COR-L47 (cell line): ENCODE results near the gene MEIOB.
"Not testable (repeated sequence)": the region's sequence is repeated elsewhere in the genome, so short reads cannot be mapped to it uniquely, and the experiment has no call there.

Experiments used
- DNase-seq: peaks from one replicate; lab custom pipeline; 2025; lab: John Stamatoyannopoulos, UW

Gene MEIOB

GRCh38 chr16:1906846-1907165 is 34.8 kb upstream of the MEIOB start:
- no peak for DNase-seq

DNA sequence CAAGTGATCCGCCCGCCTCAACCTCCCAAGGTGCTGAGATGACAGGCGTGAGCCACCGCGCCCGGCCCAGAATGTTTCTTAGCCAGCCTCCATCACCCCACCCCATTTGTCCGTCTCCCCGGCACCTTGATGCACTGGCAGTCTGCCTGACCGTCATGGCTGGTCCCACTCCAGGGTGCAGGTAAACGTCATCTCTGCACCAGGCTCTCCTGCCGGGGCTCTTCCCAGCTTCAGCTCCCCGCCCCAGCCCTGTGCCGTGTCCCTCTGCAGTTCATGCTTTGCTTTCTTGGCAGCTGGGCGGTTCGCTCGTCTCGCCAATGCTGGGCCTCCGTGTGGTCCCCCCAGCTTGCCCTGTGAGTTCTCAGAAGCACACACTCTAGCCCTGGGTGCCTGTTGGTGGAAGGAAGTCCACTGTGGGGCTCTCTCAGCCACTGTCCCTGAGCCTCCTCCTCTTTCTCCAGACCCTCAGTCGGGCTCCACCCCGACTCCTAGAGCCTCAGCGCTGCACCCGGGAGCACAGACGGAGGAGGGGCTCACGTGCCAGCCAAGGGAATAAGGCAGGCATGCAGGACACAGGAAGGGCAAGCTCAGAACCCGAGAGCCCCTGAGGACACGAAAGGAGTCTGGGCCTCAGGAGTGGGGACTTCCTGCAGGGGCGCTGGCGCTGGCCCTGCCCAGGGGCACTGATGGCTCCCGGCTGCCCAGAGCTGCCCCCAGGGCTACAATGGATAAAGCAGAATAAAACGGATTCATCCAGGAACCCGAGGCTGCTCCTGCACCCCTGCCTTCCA is 34.3 kb upstream of the MEIOB start:
- DNase-seq: peak; percentile 28

DNA sequence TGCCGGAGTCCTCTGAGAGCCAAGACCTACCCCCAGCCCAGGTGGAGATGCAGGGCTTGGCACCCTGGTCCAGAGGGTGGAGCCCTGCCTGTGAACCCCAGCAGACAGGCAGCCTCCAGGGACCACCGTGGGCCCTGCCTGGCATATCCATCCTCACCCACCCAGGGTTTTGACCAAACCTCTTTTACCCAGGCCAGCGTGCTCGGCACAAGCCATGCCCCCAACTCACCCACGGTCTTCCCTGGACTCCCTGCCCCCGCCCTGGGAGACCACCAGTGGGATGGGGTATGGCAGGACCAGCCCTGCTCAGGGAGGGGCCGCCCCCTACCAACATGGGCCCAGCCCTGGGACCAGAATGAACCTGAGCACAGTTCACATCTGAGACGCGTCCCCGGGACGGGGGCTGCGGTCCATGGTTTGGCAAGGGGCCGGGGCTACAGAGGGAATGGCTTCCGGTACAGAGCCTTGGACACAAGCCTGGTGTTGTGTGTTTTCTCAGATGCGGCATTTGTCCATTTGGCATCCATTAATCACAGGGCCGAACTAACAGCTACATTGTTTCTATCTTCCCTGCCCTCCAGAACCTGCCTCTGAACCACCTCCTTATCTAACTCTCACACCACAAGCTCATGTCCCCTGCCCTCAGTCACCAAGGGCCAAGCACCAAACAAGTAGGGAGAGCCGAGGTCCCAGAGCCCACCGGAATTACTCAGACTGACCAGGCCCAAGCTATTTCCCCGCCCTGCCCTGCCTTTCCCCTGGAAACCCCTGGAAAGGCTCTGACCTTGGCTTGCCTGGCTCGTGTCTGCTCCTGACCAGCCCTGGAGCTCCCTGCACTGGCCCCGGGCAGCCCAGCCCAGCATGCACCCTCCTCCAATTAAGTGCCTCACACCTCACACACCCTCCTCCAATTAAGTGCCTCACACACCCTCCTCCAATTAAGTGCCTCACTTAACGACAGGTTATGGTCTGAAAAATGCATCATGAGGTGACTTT is 32.2 kb upstream of the MEIOB start:
- peak; percentile 51 for DNase-seq

DNA sequence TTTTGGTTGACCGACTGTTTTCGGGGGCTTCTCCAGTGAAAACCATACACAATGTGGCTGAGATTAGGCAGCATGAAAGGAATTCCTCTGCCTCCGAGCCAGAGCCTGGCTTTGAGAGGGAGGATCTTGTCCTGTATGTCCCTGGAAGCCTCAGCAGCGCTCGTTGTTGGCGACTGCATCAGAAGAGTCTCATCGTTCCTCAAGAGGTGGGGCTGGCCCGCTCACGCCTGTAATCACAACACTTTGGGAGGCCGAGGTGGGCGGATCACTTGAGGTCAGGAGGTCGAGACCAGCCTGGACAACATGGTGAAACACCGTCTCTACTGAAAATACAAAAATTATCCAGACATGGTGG is 31.2 kb upstream of the MEIOB start:
- no peak for DNase-seq

DNA sequence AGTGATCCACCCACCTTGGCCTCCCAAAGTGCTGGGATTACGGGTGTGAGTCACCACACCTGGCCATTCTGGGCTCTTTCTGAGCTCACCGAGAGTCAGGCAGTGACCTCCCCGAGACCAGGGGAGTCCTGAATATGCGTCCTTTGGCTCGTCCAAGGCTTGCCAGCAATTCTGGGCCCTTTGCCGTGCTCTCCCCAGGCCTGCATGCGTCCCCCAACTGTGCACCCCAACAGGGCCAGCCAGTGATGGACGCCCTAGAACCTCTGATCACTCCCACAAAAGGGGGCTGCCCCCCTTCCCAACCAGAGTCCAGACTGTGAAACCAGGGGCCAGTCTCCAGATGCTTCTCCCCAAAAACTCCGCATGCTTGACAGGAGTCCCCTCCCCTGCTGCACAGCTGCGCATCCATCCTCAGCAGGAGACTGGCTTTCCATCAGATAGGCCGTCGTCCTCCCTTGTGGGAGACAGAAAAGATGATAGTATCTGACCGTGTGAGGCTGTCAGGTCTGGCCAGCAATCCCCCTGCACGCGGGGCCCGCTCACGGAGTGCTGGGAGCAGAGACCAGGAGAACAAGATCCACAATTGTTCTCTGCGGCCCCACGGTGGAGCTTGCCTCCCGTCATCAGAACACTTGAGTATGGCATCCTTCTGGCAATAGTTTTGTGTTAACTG is 30.7 kb upstream of the MEIOB start:
- no peak for DNase-seq

GRCh38 chr16:1900452-1900774 is 28.4 kb upstream of the MEIOB start:
- peak; percentile 93 for DNase-seq

- DNase-seq: peak; percentile 93
Measured at GRCh38 chr16:1899641-1900451, 27.9 kb upstream of the MEIOB start.

DNA sequence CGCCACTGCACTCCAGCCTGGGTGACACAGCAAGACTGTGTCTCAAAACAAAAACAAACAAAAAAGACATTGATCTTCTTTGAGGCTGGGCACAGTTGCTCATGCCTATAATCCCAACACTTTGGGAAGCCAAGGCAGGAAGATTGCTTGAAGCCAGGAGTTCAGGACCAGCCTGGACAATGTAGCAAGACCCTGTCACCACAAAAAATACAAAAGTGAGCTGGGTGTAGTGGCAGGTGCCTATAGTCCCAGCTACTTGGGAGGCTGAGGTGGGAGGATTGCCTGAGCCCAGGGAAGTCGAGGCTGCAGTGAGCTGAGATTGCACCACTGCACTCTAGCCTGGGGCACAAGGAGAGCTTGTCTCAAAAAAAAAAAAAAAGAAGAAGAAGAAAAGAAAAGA is 25.7 kb upstream of the MEIOB start:
- not testable (repeated sequence) for DNase-seq

DNA sequence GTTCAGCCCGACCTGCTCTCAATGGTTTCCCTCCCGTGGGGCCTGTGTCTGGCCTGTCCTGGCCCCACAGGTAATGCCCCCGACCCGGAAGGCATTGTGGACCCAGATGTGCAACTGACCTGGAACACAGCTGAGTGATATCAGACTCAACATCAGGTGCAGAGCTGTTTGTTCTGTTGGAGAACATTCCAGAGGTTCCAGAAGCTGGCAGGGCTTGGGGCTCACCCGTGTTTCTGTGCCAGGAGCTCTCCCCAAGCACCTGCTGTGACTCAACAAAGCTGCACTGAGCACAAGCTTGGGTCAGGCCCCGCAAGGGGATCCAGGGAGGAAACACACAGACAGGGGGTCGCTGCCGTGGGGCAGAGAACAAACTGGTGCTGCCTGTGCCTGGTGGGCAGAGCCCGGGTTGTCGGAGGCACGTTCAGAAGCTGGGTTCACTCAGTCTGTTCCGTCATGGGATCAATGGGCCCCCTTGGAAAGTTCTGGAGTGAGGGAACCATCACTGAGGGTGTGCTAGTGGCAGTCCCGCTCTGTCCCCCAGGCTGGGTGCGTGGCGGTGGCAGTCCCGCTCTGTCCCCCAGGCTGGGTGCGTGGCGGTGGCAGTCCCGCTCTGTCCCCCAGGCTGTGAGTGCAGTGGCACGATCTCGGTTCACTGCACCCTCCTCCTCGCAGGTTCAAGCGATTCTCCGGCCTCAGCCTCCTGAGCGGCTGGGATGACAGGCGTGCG is 24.1 kb upstream of the MEIOB start:
- no peak for DNase-seq

DNA sequence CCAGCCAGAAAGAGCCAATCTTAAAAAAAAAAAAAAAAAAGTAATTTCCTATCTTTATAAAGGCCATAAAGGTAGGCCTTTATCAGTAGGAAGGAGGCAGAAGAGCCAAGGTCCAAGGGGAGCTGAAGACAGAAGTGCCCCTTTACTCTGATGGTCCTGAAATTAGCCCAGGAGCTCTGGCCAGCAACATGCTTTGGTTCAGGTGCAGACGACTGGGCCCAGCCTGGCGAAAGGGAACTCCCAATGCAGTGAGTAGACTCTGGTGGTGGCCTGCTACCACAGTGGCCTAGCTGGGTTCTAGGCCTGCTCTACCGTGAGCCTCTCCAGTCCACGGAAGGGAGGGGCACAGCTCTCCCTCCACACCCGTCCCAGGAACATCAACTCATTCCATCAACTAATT is 23.1 kb upstream of the MEIOB start:
- DNase-seq: no peak

DNA sequence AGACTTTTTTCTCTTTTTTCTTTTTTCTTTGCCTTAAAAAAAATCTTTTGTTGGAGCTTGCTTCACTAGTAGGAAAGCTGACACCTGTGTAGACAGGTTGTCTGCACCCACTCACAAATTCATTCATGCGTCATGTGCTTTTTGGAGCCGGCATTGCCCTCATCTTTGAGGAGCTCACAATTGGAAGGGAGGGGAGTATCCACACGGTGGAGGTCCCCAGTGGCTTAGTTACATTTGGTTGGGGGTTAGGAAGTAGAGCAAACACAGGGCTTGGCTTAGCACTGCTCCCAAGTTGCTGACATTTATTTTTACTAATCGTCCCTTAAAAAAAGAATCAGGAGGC is 18.7 kb upstream of the MEIOB start:
- DNase-seq: no peak

- no peak for DNase-seq
Measured at GRCh38 chr16:1890024-1890707, 18.2 kb upstream of the MEIOB start.

DNA sequence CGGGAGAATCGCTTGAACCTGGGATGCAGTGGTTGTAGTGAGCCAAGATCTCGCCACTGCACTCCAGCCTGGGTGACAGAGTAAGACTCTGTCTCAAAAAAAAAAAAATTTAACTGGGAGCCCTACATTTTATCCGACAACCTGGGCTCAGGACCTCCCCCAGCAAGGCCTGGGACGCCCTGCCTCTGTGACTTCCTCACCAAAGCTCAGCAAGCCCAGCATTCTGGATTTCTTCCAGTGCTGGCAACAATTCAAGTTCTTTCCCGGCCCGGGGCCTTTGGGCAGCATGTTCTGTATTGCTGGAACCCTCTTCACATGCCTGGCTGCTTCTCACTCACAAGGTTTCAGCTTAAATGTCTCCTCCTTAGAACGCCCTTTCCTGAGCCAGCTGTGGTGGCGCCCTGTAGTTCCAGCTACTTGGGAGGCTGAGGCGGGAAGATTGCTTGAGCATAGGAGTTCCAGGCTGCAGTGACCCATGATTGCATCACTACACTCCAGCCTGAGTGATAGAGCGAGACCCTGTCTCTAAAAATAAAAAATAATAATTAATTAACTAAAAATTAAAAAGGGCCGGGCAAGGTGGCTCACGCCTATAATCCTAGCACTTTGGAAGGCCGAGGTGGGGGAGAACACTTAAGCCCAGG is 15.9 kb upstream of the MEIOB start:
- DNase-seq: no peak

DNA sequence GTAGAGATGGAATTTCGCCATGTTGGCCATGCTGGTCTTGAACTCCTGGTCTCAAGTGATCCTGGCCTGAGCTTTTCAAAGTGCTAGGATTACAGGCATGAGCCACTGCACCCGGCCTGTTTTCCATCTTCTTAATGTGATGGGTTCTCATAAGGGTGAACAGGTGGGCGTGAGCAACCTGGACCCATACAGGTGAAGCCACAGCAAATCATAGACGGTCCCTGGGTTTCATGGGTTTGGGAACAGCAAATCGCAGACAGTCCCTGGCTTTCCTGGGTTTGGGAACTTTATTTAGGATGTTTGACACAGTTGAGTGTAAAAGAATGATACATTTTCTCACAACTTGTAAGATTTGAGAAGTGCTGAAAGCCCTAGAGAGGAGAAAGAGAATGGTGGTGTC is 12.9 kb upstream of the MEIOB start:
- DNase-seq: no peak

GRCh38 chr16:1884155-1884760 is 12.3 kb upstream of the MEIOB start:
- no peak for DNase-seq

GRCh38 chr16:1881172-1881571 is 9.2 kb upstream of the MEIOB start:
- not testable (repeated sequence) for DNase-seq

GRCh38 chr16:1879477-1879876 is 7.5 kb upstream of the MEIOB start:
- DNase-seq: no peak

DNA sequence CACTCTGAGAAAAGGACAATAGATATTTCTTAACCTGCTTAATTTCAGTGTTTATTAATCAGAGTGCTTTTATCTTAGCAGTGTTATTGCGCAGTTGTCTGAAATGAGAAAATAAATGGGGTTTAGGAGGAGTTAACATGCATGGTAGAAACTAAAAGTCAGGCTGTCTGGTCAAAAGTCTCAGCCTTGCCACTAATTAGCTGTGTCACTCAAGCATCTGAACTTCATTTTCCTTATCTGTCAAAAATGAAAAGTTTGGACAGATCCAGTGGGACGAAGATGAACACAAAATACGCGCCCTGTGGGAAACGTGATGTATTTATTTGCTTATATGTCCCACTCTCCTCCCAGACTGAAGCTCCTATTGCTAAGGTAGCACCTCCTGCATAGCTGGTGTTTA is 6.3 kb upstream of the MEIOB start:
- no peak for DNase-seq

DNA sequence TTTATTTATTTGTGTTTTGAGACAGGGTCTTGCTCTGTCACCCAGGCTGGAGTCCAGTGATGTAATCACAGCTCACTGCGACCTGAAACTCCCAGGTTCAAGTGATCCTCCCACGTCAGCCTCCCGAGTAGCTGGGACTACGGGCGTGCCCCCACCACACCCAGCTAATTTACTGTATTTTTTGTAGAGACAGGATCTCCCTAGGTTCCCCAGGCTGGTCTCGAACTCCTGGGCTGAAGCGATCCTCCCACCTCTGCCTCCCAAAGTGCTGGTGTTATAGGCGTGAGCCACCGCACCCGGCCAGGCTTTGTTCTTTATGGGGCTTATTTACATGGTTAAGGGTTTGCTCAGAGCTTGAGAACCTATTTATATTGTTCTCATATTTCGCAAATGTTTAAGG is 5.8 kb upstream of the MEIOB start:
- DNase-seq: no peak

DNA sequence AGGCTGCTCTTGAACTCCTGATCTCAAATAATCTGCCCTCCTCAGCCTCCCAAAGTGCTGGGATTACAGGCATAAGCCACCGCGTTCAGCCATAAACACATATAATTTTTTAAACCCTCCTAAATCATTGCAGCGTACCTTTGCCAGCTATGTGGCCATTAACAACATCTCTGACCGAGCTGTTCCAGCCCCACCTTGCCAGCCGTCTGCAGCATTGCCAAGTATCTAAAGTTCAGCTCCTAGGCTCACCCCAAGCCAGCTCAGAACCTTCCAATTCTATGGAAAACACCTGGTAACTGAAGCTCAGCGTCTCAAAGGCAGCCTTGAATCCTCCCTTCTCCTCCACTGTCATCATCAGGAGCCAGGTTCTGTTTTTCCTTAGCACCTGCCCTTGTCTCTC is 5.1 kb upstream of the MEIOB start:
- no peak for DNase-seq
